ENCODE data around the gene MRPL51. TPM values are rescaled to one million over a fixed set of nuclear protein-coding genes. Genes with fewer than 3 reads are reported as not detected.

MRPL51 gene
- total RNA-seq, 4 donors from 2014 or later, result 2.6 to 49.7 (median 40.9) TPM

GRCh38 chr12:6532927-6533652, 40.0 kb upstream of the MRPL51 start:
- in situ Hi-C loops (cut with MboI; ENCODE audit: low pct_ligation_motif_present in 1 of 4, low pct_unique_long_range_greater_than_20kb in 1 of 4, low sequenced_read_pairs in 3 of 4), result loop anchor here in 1 of 4 donors (25.0 kb wide), 2 partner anchors 96 to 196 kb away; partner anchors contain the start of genes CD27 and TNFRSF1A
- intact Hi-C loops (cut with DNase I; ENCODE audit: low total_unique reads), result loop anchor here (10.0 kb wide), 1 partner anchor 208 kb away; no protein-coding TSS in a partner anchor
- 2% methylated on average over 14 of the region's 14 CpGs; no CpG with 5 or more reads in 1 of the 2 donors for WGBS, 2 donors (ENCODE audit: low coverage in 1 of 2)
- peaks cover 31 to 50% (median 42%) of the 10 kb centered on the region in 4 donors for H3K4me1 ChIP-seq
- peaks cover 0 to 18% (median 11%) of the 10 kb centered on the region in 4 donors for H3K36me3 ChIP-seq
- H3K27me3 ChIP-seq, result no peaks in the 10 kb centered on the region
- peak overlapping the region; percentile 94 to 98 (median 98) for H3K27ac ChIP-seq
- peak; percentile 73 for DNase-seq
- peak overlapping the region; percentile 71 to 82 (median 72) for H3K4me3 ChIP-seq
- TF ChIP-seq EP300 (IDR thresholded peaks at IDR 0.05; ENCODE audit: low read depth) (no peak), POLR2AphosphoS5 (IDR thresholded peaks at IDR 0.05) (peak in 2 of 3 donors; percentile 25 to 69), CTCF (IDR thresholded peaks at IDR 0.05) (no peak), POLR2A (IDR thresholded peaks at IDR 0.05) (peak; percentile 40)
- no peaks in the 10 kb centered on the region for H3K9me3 ChIP-seq

DNA sequence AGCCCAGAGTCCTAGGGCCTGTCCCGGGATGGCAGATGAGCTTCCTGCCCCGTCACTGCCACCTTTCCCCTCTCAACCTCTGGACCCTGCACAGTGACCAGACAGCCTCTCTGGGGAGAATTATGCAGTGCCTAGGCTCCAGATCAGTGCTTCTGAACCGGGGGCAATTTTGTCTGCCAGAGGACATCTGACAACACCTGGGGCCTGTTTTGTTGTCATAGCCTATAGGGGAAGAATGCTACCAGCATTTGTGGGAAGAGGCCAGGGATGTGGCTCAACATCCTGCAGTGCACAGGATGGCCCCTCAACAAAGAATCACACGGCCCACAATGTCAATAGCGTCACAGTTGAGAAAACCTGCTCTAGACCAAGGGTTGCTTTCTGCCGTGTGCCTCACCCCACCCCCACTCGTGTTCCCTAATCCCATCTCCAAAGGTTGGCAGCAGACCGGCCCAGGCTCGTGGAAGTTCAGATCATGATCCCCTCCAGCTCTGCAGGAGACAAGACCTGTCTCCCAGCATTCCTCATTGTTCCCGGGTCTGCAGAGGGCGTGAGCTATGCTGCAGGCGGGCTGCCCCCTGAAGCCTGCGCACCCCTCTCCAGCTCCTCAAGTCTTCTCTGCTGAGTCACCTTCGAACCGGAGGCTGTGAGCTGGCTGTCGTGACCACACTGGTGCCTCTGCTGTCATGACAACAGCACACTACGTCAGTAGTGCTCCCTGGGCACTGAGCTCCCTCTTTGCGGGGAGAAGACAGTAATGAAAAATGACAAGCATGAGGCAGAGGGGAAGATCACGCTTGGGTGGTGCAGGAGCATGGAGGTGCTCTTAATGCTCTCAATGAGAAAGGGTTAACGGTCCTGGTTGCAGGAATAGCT, 39.2 kb upstream of the MRPL51 start:
- no peaks in the 10 kb centered on the region for H3K9me3 ChIP-seq
- no peaks in the 10 kb centered on the region for H3K27me3 ChIP-seq
- H3K36me3 ChIP-seq, result peaks cover 0 to 24% (median 14%) of the 10 kb centered on the region in 4 donors
- WGBS, 2 donors (ENCODE audit: low coverage in 1 of 2), result 18 to 71% methylated on average over 2 to 20 of the region's 20 CpGs
- peak overlapping the region in 2 of 4 donors; percentile 72 to 82 for H3K4me3 ChIP-seq
- DNase-seq, result peak; percentile 71
- in situ Hi-C loops (cut with MboI; ENCODE audit: low pct_ligation_motif_present in 1 of 4, low pct_unique_long_range_greater_than_20kb in 1 of 4, low sequenced_read_pairs in 3 of 4), result loop anchor here in 1 of 4 donors (25.0 kb wide), 2 partner anchors 95 to 195 kb away; partner anchors contain the start of genes CD27 and TNFRSF1A
- intact Hi-C loops (cut with DNase I; ENCODE audit: low total_unique reads), result loop anchor here (10.0 kb wide), 1 partner anchor 207 kb away; no protein-coding TSS in a partner anchor
- H3K4me1 ChIP-seq, result peaks cover 27 to 42% (median 35%) of the 10 kb centered on the region in 4 donors
- peak; percentile 40 to 63 (median 53) for TF ChIP-seq POLR2AphosphoS5 (IDR thresholded peaks at IDR 0.05)
- peak; percentile 17 for TF ChIP-seq POLR2A (IDR thresholded peaks at IDR 0.05)
- no peak for TF ChIP-seq CTCF (IDR thresholded peaks at IDR 0.05)
- no peak for TF ChIP-seq EP300 (IDR thresholded peaks at IDR 0.05; ENCODE audit: low read depth)
- peak overlapping the region; percentile 94 to 98 (median 98) for H3K27ac ChIP-seq

DNA sequence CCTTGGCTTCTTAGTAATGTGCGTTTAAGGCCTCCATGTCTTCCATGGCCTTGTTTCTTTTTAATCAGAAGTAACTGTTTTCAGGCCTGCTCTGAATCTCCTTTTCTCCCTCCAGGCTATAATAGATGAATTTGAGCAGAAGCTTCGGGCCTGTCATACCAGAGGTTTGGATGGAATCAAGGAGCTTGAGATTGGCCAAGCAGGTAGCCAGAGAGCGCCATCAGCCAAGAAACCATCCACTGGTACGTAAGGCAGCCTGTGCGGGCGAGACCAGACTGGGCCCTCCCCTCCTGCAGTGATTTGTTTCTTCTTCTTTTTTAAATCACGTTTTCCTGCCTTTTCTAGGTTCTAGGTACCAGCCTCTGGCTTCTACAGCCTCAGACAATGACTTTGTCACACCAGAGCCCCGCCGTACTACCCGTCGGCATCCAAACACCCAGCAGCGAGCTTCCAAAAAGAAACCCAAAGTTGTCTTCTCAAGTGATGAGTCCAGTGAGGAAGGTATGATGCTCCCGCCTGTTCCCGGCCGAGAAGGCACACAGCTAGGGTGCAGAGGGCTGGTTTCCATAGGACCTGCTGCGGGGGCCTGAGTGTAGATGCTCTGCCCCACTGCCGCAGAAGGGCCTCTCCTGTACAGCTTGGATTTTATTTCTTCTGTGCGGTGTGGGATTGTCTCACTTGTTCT, 37.7 kb upstream of the MRPL51 start:
- in situ Hi-C loops (cut with MboI; ENCODE audit: low pct_ligation_motif_present in 1 of 4, low pct_unique_long_range_greater_than_20kb in 1 of 4, low sequenced_read_pairs in 3 of 4), result loop anchor here in 1 of 4 donors (25.0 kb wide), 2 partner anchors 93 to 193 kb away; partner anchors contain the start of genes CD27 and TNFRSF1A
- TF ChIP-seq POLR2A (IDR thresholded peaks at IDR 0.05) (no peak), CTCF (IDR thresholded peaks at IDR 0.05) (no peak), POLR2AphosphoS5 (IDR thresholded peaks at IDR 0.05) (no peak), EP300 (IDR thresholded peaks at IDR 0.05; ENCODE audit: low read depth) (no peak)

More for the DNA sequence above, 37.7 kb upstream of the MRPL51 start:
- Histone ChIP-seq H3K36me3 (peaks cover 0 to 34% (median 11%) of the 10 kb centered on the region in 4 donors), H3K27me3 (no peaks in the 10 kb centered on the region), H3K4me1 (peaks cover 17 to 27% (median 22%) of the 10 kb centered on the region in 4 donors), H3K9me3 (no peaks in the 10 kb centered on the region), H3K27ac (no peak overlapping the region), H3K4me3 (no peak overlapping the region)
- WGBS, 2 donors (ENCODE audit: low coverage in 1 of 2), result 95 to 96% methylated on average over 9 to 18 of the region's 18 CpGs
- DNase-seq, result no peak
- intact Hi-C loops (cut with DNase I; ENCODE audit: low total_unique reads), result loop anchor here (10.0 kb wide), 1 partner anchor 206 kb away; no protein-coding TSS in a partner anchor
